HFF-Myc (cell line): Measurements from ENCODE around the gene FBXO21.

Experiments used
- DNase-seq: peaks from one replicate; pipeline ENCODE4 v3.0.0-alpha.2; 2011; ENCODE audit warnings: low read depth; ENCODE audit errors: extremely low read depth
- H3K4me3 ChIP-seq: replicated peaks from 2 replicates; pipeline ENCODE4 v1.5.1; 2011; ENCODE audit warnings: low read depth, mild to moderate bottlenecking, control low read depth, low read length
- CTCF ChIP-seq: IDR thresholded peaks from 2 replicates; pipeline ENCODE4 v1.5.1; 2012; ENCODE audit warnings: mild to moderate bottlenecking, low read depth, low read length, control low read depth; ENCODE audit errors: missing control alignments

The FBXO21 gene

GRCh38 chr12:117158096-117158495, 32.2 kb downstream of the FBXO21 start:
- no peak for DNase-seq
- H3K4me3 ChIP-seq = no peak overlapping the region
- TF ChIP-seq CTCF = no peak

- peak; percentile 75 for TF ChIP-seq CTCF
- H3K4me3 ChIP-seq = no peak overlapping the region
- DNase-seq = peak; percentile 7
These were observed 34.8 kb downstream of the FBXO21 start for GRCh38 chr12:117155278-117156060.

GRCh38 chr12:117152793-117153775, 37.2 kb downstream of the FBXO21 start:
- no peak for TF ChIP-seq CTCF
- H3K4me3 ChIP-seq = no peak overlapping the region
- DNase-seq = no peak

- TF ChIP-seq CTCF = no peak
- no peak overlapping the region for H3K4me3 ChIP-seq
- no peak for DNase-seq
These were observed 38.8 kb downstream of the FBXO21 start for GRCh38 chr12:117151403-117152031.

- H3K4me3 ChIP-seq = no peak overlapping the region
- no peak for TF ChIP-seq CTCF
- no peak for DNase-seq
These were observed 40.8 kb downstream of the FBXO21 start for GRCh38 chr12:117149431-117149830.

- no peak overlapping the region for H3K4me3 ChIP-seq
- TF ChIP-seq CTCF = no peak
- no peak for DNase-seq
These were observed 41.6 kb downstream of the FBXO21 start for GRCh38 chr12:117148642-117149041.
